H1 (cell line): ENCODE results near the gene CCL15. TPM values are rescaled to one million over a fixed set of nuclear protein-coding genes. Genes with fewer than 3 reads are reported as not detected.

Source experiments
- CTCF ChIA-PET: fragments of 300-600 bp; sonication (Branson Sonifier 250); formaldehyde crosslinking; loops from one replicate; lab custom pipeline; 2021; ENCODE audit not compliant: partially characterized antibody; lab: Charles Lee
- POLR2A ChIA-PET: fragments of 300-600 bp; sonication (Branson Sonifier 250); formaldehyde crosslinking; loops from one replicate; lab custom pipeline; 2021; ENCODE audit warnings: inconsistent platforms; ENCODE audit not compliant: partially characterized antibody; lab: Charles Lee
- DNase-seq, 2 experiments: peaks; one replicate each; pipeline versions ENCODE4 v3.0.0 to v3.0.0-alpha.2; 2010 to 2022; ENCODE audit warnings: low spot score in 2 of 2, low read depth in 1 of 2, mixed read lengths in 1 of 2
- FAIRE-seq: peaks from 2 replicates; lab custom pipeline; 2011; peaks lifted over from hg19 to GRCh38; lab: Jason Lieb, UNC
- H2AFZ ChIP-seq: 2 replicates; pipeline ENCODE4 v1.8.1; 2012; ENCODE audit warnings: low read length, inconsistent platforms
- H2AK5ac ChIP-seq: 2 replicates; pipeline ENCODE4 v1.6.1; 2013; ENCODE audit warnings: low read depth, low read length
- H2BK120ac ChIP-seq: replicated peaks from 2 replicates; pipeline ENCODE3; 2013; ENCODE audit warnings: low read depth, low read length, inconsistent platforms
- H2BK12ac ChIP-seq: 2 replicates; pipeline ENCODE4 v1.6.1; 2013; ENCODE audit warnings: low read depth, low read length
- H2BK15ac ChIP-seq: 2 replicates; pipeline ENCODE4 v1.6.1; 2013; ENCODE audit warnings: low read length
- H2BK20ac ChIP-seq: 2 replicates; pipeline ENCODE4 v1.6.1; 2013; ENCODE audit warnings: low read length
- H2BK5ac ChIP-seq: 2 replicates; pipeline ENCODE4 v1.6.1; 2013; ENCODE audit warnings: low read depth, low read length
- H3K14ac ChIP-seq: 2 replicates; pipeline ENCODE4 v1.6.1; 2013; ENCODE audit warnings: inconsistent platforms; ENCODE audit not compliant: insufficient read length
- H3K18ac ChIP-seq: 2 replicates; pipeline ENCODE4 v1.6.1; 2013; ENCODE audit warnings: low read length; ENCODE audit errors: extremely low read depth
- H3K23ac ChIP-seq: 2 replicates; pipeline ENCODE4 v1.6.1; 2013; ENCODE audit warnings: inconsistent platforms; ENCODE audit not compliant: insufficient read length
- H3K23me2 ChIP-seq: 2 replicates; pipeline ENCODE4 v1.6.1; 2013; ENCODE audit warnings: low read depth, low read length
- H3K27ac ChIP-seq: 2 replicates; pipeline ENCODE4 v1.6.1; 2011; ENCODE audit warnings: low read depth, low read length, inconsistent platforms
- H3K27me3 ChIP-seq, 4 experiments: replicated peaks in 1 of 4; 1 replicate in 1 of 4; 2 replicates in 3 of 4; pipeline versions ENCODE4 v1.6.1 to v1.8.1; 2011 to 2013; ENCODE audit warnings: low read length in 3 of 4, mild to moderate bottlenecking in 3 of 4, inconsistent platforms in 2 of 4, mixed read lengths in 2 of 4, moderate library complexity in 1 of 4; ENCODE audit not compliant: control insufficient read depth in 3 of 4, insufficient read depth in 3 of 4; ENCODE audit errors: extremely low read depth in 1 of 4
- H3K36me3 ChIP-seq, 4 experiments: 2 replicates each; pipeline versions ENCODE4 v1.6.1 to v1.8.1; 2011 to 2013; ENCODE audit warnings: mild to moderate bottlenecking in 4 of 4, low read length in 3 of 4, moderate library complexity in 2 of 4, control low read depth in 1 of 4, inconsistent platforms in 1 of 4; ENCODE audit not compliant: insufficient read depth in 4 of 4, control insufficient read depth in 2 of 4
- H3K4ac ChIP-seq: replicated peaks from 2 replicates; pipeline ENCODE3; 2013; ENCODE audit warnings: low read length, low read depth, mixed read lengths, inconsistent platforms; ENCODE audit not compliant: insufficient read length
- H3K4me1 ChIP-seq, 4 experiments: replicated peaks in 1 of 4; 1 replicate in 1 of 4; 2 replicates in 3 of 4; pipeline versions ENCODE4 v1.6.1 to v1.8.1; 2011 to 2013; ENCODE audit warnings: low read length in 3 of 4, inconsistent platforms in 2 of 4, mixed read lengths in 1 of 4; ENCODE audit not compliant: insufficient read depth in 4 of 4, control insufficient read depth in 3 of 4
- H3K4me2 ChIP-seq, 2 experiments: 2 replicates each; pipeline versions ENCODE4 v1.6.1 to v1.8.1; 2011 to 2013; ENCODE audit warnings: low read depth in 2 of 2, low read length in 2 of 2, control low read depth in 1 of 2, inconsistent platforms in 1 of 2, mild to moderate bottlenecking in 1 of 2; ENCODE audit not compliant: insufficient read depth in 1 of 2
- H3K4me3 ChIP-seq, 4 experiments: fragments of 200-600, 300-600 bp in 1 of 4; sonication (generic), shearing (Covaris generic), sonication (Bioruptor Twin) in 1 of 4; 2 replicates each; pipeline versions ENCODE4 v1.5.1 to v1.8.1; 2011 to 2016; ENCODE audit warnings: low read length in 4 of 4, low read depth in 3 of 4, control low read depth in 2 of 4, inconsistent platforms in 2 of 4, mild to moderate bottlenecking in 2 of 4, mixed read lengths in 1 of 4, moderate library complexity in 1 of 4; ENCODE audit not compliant: insufficient read depth in 2 of 4; ENCODE audit errors: extremely low read depth in 1 of 4
- H3K56ac ChIP-seq: replicated peaks from 2 replicates; pipeline ENCODE3; 2013; ENCODE audit warnings: low read depth, mild to moderate bottlenecking, mixed read lengths, low read length, inconsistent platforms; ENCODE audit not compliant: insufficient read length
- H3K79me1 ChIP-seq: 2 replicates; pipeline ENCODE4 v1.6.1; 2013; ENCODE audit warnings: low read depth, low read length, control low read depth
- H3K79me2 ChIP-seq, 2 experiments: 2 replicates each; pipeline versions ENCODE4 v1.6.1 to v1.8.1; 2012 to 2013; ENCODE audit warnings: low read length in 2 of 2, mild to moderate bottlenecking in 2 of 2, inconsistent platforms in 1 of 2; ENCODE audit not compliant: insufficient read depth in 2 of 2, control insufficient read depth in 1 of 2
- H3K9ac ChIP-seq, 4 experiments: replicated peaks in 1 of 4; 1 replicate in 1 of 4; 2 replicates in 3 of 4; pipeline versions ENCODE4 v1.6.1 to v1.8.1; 2011 to 2013; ENCODE audit warnings: low read depth in 3 of 4, low read length in 3 of 4, control low read depth in 2 of 4, mild to moderate bottlenecking in 2 of 4, moderate library complexity in 2 of 4, inconsistent platforms in 1 of 4; ENCODE audit errors: extremely low read depth in 1 of 4
- H3K9me3 ChIP-seq, 2 experiments: 2 replicates each; pipeline versions ENCODE4 v1.6.1 to v1.8.1; 2012 to 2013; ENCODE audit warnings: mild to moderate bottlenecking in 2 of 2, moderate library complexity in 2 of 2, control low read depth in 1 of 2, inconsistent platforms in 1 of 2, low read depth in 1 of 2, low read length in 1 of 2, mixed read lengths in 1 of 2; ENCODE audit not compliant: insufficient read depth in 2 of 2
- H4K20me1 ChIP-seq, 2 experiments: replicated peaks in 1 of 2; 2 replicates each; pipeline versions ENCODE3 to v1.8.1; 2011 to 2013; ENCODE audit warnings: inconsistent platforms in 2 of 2, low read length in 2 of 2, mild to moderate bottlenecking in 1 of 2; ENCODE audit not compliant: insufficient read depth in 2 of 2, control insufficient read depth in 1 of 2
- H4K5ac ChIP-seq: 2 replicates; pipeline ENCODE4 v1.6.1; 2013; ENCODE audit warnings: low read length, low read depth, mixed read lengths, inconsistent platforms; ENCODE audit not compliant: insufficient read length
- H4K8ac ChIP-seq: 2 replicates; pipeline ENCODE4 v1.8.0; 2013; ENCODE audit warnings: mild to moderate bottlenecking, moderate library complexity, low read length, inconsistent platforms; ENCODE audit not compliant: insufficient read depth; ENCODE audit errors: extremely low read depth
- H4K91ac ChIP-seq: replicated peaks from 2 replicates; pipeline ENCODE3; 2013; ENCODE audit warnings: low read length, mixed read lengths, inconsistent platforms; ENCODE audit not compliant: insufficient read length
- ASH2L ChIP-seq: fragments of 200-600, 300-600 bp; sonication (generic); IDR thresholded peaks from one replicate; pipeline ENCODE4 v1.7.1; 2017; ENCODE audit warnings: low read length
- CHD2 ChIP-seq: IDR thresholded peaks from 2 replicates; pipeline ENCODE4 v1.6.1; 2012; ENCODE audit warnings: low read length, improper control_type of control experiment
- CREB1 ChIP-seq: IDR thresholded peaks from 2 replicates; pipeline ENCODE4 v1.6.1; 2012; ENCODE audit warnings: inconsistent platforms
- EGR1 ChIP-seq: IDR thresholded peaks from 2 replicates; pipeline ENCODE4 v1.6.1; 2011; ENCODE audit warnings: low read depth, low read length, borderline replicate concordance
- FOSL1 ChIP-seq: IDR thresholded peaks from 2 replicates; pipeline ENCODE4 v1.6.1; 2011; ENCODE audit warnings: mild to moderate bottlenecking, low read depth, low read length, moderate library complexity; ENCODE audit not compliant: insufficient read depth
- GTF2F1 ChIP-seq: IDR thresholded peaks from 2 replicates; pipeline ENCODE4 v1.6.1; 2012; ENCODE audit warnings: low read depth, low read length, improper control_type of control experiment, borderline replicate concordance
- KDM4A ChIP-seq: IDR thresholded peaks from one replicate; pipeline ENCODE4 v1.7.1; 2012; ENCODE audit warnings: low read depth, mild to moderate bottlenecking, moderate library complexity, low read length, inconsistent platforms; ENCODE audit not compliant: severe bottlenecking
- NRF1 ChIP-seq: IDR thresholded peaks from 2 replicates; pipeline ENCODE4 v1.6.1; 2011; ENCODE audit warnings: mild to moderate bottlenecking, low read depth, low read length, improper control_type of control experiment
- POU5F1 ChIP-seq: IDR thresholded peaks from 2 replicates; pipeline ENCODE4 v1.6.1; 2011; ENCODE audit warnings: low read depth, mild to moderate bottlenecking, low read length, moderate library complexity
- RAD21 ChIP-seq, 2 experiments: IDR thresholded peaks in 1 of 2; conservative IDR thresholded peaks in 1 of 2; 2 replicates each; pipeline ENCODE4 v1.6.1; 2011; ENCODE audit warnings: low read depth in 2 of 2, low read length in 2 of 2, improper control_type of control experiment in 1 of 2, inconsistent platforms in 1 of 2, mild to moderate bottlenecking in 1 of 2, moderate library complexity in 1 of 2
- SAP30 ChIP-seq: fragments of 300-600 bp; sonication (generic); IDR thresholded peaks from 2 replicates; pipeline ENCODE4 v1.7.1; 2012; ENCODE audit warnings: low read length, moderate library complexity, mild to moderate bottlenecking, inconsistent platforms; ENCODE audit not compliant: insufficient read depth, insufficient replicate concordance
- SRF ChIP-seq: IDR thresholded peaks from 2 replicates; pipeline ENCODE4 v1.6.1; 2011; ENCODE audit warnings: mild to moderate bottlenecking, low read depth, low read length, moderate library complexity
- SUZ12 ChIP-seq: fragments of 200-600 bp; sonication (generic); IDR thresholded peaks from 2 replicates; pipeline ENCODE4 v1.6.1; 2012; ENCODE audit warnings: mild to moderate bottlenecking, inconsistent platforms, low read length, moderate library complexity, mixed read lengths
- TAF1 ChIP-seq: IDR thresholded peaks from 2 replicates; pipeline ENCODE4 v1.6.1; 2011; ENCODE audit warnings: mild to moderate bottlenecking, low read depth, low read length
- TBP ChIP-seq: IDR thresholded peaks from 2 replicates; pipeline ENCODE4 v1.6.1; 2011; ENCODE audit warnings: low read depth, low read length, improper control_type of control experiment
- WGBS, 2 experiments: shearing (Covaris generic) in 1 of 2; methylation state at CpG; one replicate each; pipeline versions ENCODE4 v1.1.6 to v1.1.7; 2013 to 2015; ENCODE audit warnings: low lambda C conversion rate in 2 of 2, mixed read lengths in 2 of 2, inconsistent platforms in 1 of 2, low coverage in 1 of 2, missing lambda C conversion rate in 1 of 2; ENCODE audit not compliant: insufficient replicate concordance in 2 of 2, insufficient coverage in 1 of 2, insufficient read length in 1 of 2; ENCODE audit errors: extremely low coverage in 1 of 2, missing lambda C conversion rate in 1 of 2; 5-methylcytosine and 5-hydroxymethylcytosine counted together
- polyA plus RNA-seq, 7 experiments: library from polyadenylated mRNA; depleted of rRNA in 3 of 7; stranded (reverse) in 5 of 7; unstranded in 2 of 7; fragments of >200 nt in 5 of 7; fragments of 200-250 nt in 2 of 7; gene quantifications; 1 replicate in 5 of 7; 2 replicates in 1 of 7; 4 replicates in 1 of 7; pipeline versions ENCODE4 v1.2.1 to v1.2.3, GENCODE V29; 2011 to 2013; ENCODE audit warnings: missing spikeins in 2 of 7, mixed read lengths in 2 of 7
- total RNA-seq: library from RNA; stranded (reverse); fragmentation: NEBNext Ultra II Directional; extraction: Animal tissue kit (Norgen Biotek cat#: 25700); gene quantifications from 2 replicates; pipeline ENCODE4 v1.2.1, GENCODE V29; 2021

Gene CCL15
- total and polyA plus RNA-seq, 2 of the 8 experiments (the other 6 are each of a cell fraction or from before 2014, with no cell fraction given), result not detected

GRCh38 chr17:36004594-36005108 lies 3.3 kb upstream of the CCL15 start:
- POLR2A ChIA-PET, result no interaction called here
- DNase-seq (no peak), FAIRE-seq (no peak)
- no peak for TF ChIP-seq RAD21 (IDR thresholded peaks at IDR 0.05 in 1 of 2, conservative IDR thresholded peaks at IDR 0.05 in 1 of 2; ENCODE audit: low read depth in 2 of 2, low read length in 2 of 2)
- no peak for TF ChIP-seq ASH2L
- TF ChIP-seq GTF2F1, result no peak
- no peak for TF ChIP-seq SAP30
- TF ChIP-seq TAF1, result no peak
- TF ChIP-seq POU5F1, result no peak
- TF ChIP-seq CHD2, result no peak
- no peak for TF ChIP-seq SRF
- TF ChIP-seq FOSL1, result no peak
- no peak for TF ChIP-seq TBP
- no peak for TF ChIP-seq NRF1
- no peak for TF ChIP-seq SUZ12
- TF ChIP-seq KDM4A, result no peak
- TF ChIP-seq EGR1, result no peak
- TF ChIP-seq CREB1, result no peak

More at GRCh38 chr17:36004594-36005108, 3.3 kb upstream of the CCL15 start:
- Histone ChIP-seq H2AFZ (no peak overlapping the region), H3K36me3 (no peaks in the 10 kb centered on the region), H3K4me1 (0 out of 7 replicates have a peak, but pooled peaks cover 0 to 2% (median 0%) of the 10 kb centered on the region in 4 experiments), H4K91ac (no peak overlapping the region), H3K27ac (no peak overlapping the region), H3K79me1 (no peaks in the 10 kb centered on the region), H3K18ac (no peak overlapping the region), H2BK5ac (no peak overlapping the region), H2BK20ac (no peak overlapping the region), H3K14ac (no peak overlapping the region), H2AK5ac (no peak overlapping the region), H2BK12ac (no peak overlapping the region), H3K4me2 (no peak overlapping the region), H3K27me3 (no peaks in the 10 kb centered on the region; a peak in 1 of 7 replicates), H2BK120ac (no peak overlapping the region), H3K9ac (no peak overlapping the region), H3K79me2 (no peaks in the 10 kb centered on the region), H3K4me3 (no peak overlapping the region), H3K9me3 (peaks cover 17% of the 10 kb centered on the region in 2 experiments), H4K5ac (no peak overlapping the region), H3K23ac (no peak overlapping the region), H3K23me2 (no peaks in the 10 kb centered on the region), H4K8ac (no peak overlapping the region), H2BK15ac (no peak overlapping the region), H4K20me1 (no peaks in the 10 kb centered on the region), H3K4ac (no peak overlapping the region), H3K56ac (no peak overlapping the region)
- CTCF ChIA-PET, result interaction anchor here (0.7 to 1.9 kb wide), 3 partner anchors 29 to 57 kb away, joined by 4 to 5 read pairs (median 4); no protein-coding TSS in a partner anchor
- 87% methylated on average over 4 of the region's 4 CpGs; no CpG with 5 or more reads in 1 of the 2 experiments for WGBS, 2 experiments
